SIG-M5 treated with dmso at 0.1 percent for 504 hours (cell line): Measurements from ENCODE around the gene OXCT2.
"Not testable (repeated sequence)": the region's sequence is repeated elsewhere in the genome, so short reads cannot be mapped to it uniquely, and the experiment has no call there.

Experiments
- DNase-seq: peaks from one replicate; lab custom pipeline; 2025; ENCODE audit not compliant: unreplicated experiment; lab: John Stamatoyannopoulos, UW

OXCT2 gene

DNA sequence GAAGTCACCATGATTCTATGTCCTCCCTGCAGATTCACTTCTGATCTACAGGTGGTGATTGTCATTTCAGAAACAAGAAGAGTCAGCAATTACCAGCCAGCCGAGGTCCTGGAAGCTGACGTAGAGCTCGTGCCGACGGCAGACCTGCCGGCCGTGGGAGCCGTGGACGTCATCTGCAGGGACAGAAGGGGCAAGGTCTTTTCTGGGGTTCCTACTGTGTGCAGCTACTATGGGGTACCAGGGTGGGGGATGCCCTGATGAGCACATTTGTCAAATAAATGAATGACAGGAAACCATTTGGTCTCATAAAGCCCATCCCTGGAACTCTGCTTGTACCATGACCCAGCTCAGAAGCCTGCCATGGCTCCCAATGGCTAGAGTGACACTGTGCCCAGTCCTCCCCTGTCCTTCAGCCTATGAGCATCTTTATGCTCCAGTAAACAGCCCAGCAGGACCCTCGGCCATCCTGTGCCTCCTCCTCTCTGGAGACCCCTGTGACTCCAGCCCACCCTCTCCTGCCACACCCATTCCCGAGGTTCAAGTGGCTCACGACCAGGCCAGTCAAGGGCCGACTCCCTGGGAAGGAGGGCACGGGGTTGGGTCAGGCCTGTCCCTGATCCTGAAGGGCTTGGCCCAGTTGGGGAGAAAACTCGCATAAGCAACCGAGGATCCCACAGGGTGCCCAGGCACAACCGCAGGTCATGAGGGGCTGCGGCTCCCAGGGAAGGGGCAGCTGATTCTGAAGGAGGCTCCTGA lies 7.4 kb downstream of the OXCT2 start:
- not testable (repeated sequence) for DNase-seq

GRCh38 chr1:39762550-39763540 lies 8.3 kb downstream of the OXCT2 start:
- DNase-seq, result no peak

GRCh38 chr1:39761557-39762260 lies 9.4 kb downstream of the OXCT2 start:
- no peak for DNase-seq

GRCh38 chr1:39761016-39761415 lies 10.1 kb downstream of the OXCT2 start:
- no peak for DNase-seq

- DNase-seq, result no peak
Observed at GRCh38 chr1:39760074-39761008, 10.8 kb downstream of the OXCT2 start.

GRCh38 chr1:39759436-39759726 lies 11.8 kb downstream of the OXCT2 start:
- no peak for DNase-seq

GRCh38 chr1:39758556-39759435 lies 12.4 kb downstream of the OXCT2 start:
- DNase-seq, result no peak

- DNase-seq, result no peak
Observed at GRCh38 chr1:39757501-39757900, 13.6 kb downstream of the OXCT2 start.

- no peak for DNase-seq
Observed at GRCh38 chr1:39755965-39756659, 15.0 kb downstream of the OXCT2 start.

DNA sequence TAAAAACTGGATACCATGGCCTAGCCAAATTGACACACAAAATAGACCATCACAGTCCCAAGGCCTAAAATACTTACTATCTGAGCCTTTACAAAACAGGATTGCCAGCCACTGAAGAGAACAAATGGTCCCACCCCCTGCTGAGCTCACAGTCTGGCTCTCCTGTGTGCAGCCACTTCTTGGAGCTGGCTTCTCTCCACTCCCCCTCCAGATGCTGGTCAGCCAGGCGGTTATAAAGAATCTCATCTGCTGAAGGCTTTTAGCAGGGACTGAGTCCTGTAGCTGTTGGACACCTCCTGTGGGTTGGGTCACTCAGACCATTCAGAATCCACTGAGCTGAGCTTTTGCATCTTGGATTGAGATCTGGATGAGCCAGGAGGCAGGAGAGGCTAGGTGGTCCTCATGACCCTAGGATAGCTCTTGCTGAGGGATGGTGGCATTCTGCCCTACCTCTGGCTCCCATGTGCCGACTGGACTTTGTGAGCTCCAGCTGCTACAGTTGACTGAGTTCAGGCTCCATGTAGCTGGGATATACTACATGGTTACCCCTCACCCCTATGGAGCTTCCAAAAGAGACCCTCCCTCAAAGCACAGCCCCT lies 16.1 kb downstream of the OXCT2 start:
- DNase-seq, result no peak

- DNase-seq, result no peak
Observed at GRCh38 chr1:39754026-39754570, 17.1 kb downstream of the OXCT2 start.

- DNase-seq, result no peak
Observed at GRCh38 chr1:39753132-39754025, 17.8 kb downstream of the OXCT2 start.

- DNase-seq, result no peak
Observed at GRCh38 chr1:39752703-39753102, 18.4 kb downstream of the OXCT2 start.

DNA sequence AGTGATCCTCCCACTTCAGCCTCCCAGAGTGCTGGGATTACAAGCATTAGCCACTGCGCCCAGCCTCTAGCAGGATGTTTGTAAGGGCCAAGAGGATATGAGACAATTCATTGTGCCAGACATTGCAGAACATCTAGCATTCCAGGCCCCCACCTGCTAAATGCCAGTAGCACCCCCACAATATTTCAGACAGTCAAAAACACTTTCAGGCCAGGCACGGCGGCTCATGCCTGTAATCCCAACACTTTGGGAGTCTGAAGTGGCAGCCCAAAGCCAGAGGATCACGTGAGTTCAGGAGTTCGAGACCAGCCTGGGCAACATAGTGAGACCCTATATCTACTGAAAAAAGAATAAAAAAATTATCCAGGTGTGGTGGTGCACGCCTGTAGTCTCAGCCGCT lies 19.6 kb downstream of the OXCT2 start:
- DNase-seq, result no peak

DNA sequence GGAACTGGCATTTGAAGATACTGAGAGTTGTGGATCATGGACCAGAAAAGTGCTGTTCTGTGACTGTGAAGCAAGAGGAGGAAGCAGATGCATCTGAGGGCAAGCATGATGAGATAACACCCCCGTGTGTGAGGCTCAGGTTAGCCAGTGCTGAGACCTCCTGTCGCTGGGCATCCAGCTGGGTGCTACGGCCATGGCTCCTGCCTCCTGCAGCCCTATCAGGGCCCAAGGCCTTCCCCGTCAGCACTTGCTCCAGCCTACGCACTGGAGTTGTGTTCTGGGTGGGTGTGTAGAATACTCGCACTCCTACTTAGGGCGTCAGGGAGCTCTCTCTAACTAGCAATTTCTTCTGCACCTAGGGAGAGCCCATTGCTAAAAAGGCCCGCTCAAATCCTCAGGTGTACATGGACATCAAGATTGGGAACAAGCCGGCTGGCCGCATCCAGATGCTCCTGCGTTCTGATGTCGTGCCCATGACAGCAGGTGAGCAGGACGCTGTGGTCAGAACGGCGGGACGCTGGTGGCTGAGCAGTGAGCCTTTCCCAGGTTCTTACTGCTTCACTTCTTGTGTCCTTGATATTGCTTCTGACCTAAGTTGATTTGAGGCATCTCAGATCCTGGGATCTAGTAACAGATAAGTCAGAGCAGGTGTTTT lies 26.0 kb downstream of the OXCT2 start:
- no peak for DNase-seq

- peak; percentile 90 for DNase-seq
Observed at GRCh38 chr1:39738622-39739366, 32.4 kb downstream of the OXCT2 start, which contains the start of gene PPIE. PPIE (plus strand) TSS chr1:39738882; CDS start chr1:39738901, 19 bp downstream.
